IPS DF 4.7 (cell line): ENCODE data around the gene CLRN3.

Experiments
- DNase-seq: peaks from one replicate; pipeline ENCODE4 v3.0.0-alpha.2; 2013; ENCODE audit warnings: low spot score; ENCODE audit errors: extremely low read depth

CLRN3 gene

GRCh38 chr10:127892743-127893142 is at the start of gene CLRN3:
Gene CLRN3 (minus strand): TSS chr10:127892941. CDS start chr10:127892784, 157 bp downstream.
- no peak for DNase-seq

- DNase-seq, result no peak
These were observed 48.3 kb upstream of the CLRN3 start for GRCh38 chr10:127940866-127941640.

GRCh38 chr10:127939786-127940330 is 47.1 kb upstream of the CLRN3 start:
- no peak for DNase-seq

GRCh38 chr10:127937915-127938463 is 45.2 kb upstream of the CLRN3 start:
- no peak for DNase-seq

GRCh38 chr10:127937069-127937468 is 44.3 kb upstream of the CLRN3 start:
- no peak for DNase-seq

GRCh38 chr10:127935071-127935561 is 42.4 kb upstream of the CLRN3 start:
- DNase-seq, result no peak

- no peak for DNase-seq
These were observed 41.6 kb upstream of the CLRN3 start for GRCh38 chr10:127934383-127934782.

GRCh38 chr10:127933271-127933670 is 40.5 kb upstream of the CLRN3 start:
- no peak for DNase-seq

- no peak for DNase-seq
These were observed 40.0 kb upstream of the CLRN3 start for GRCh38 chr10:127932521-127933270.

GRCh38 chr10:127928021-127928806 is 35.5 kb upstream of the CLRN3 start:
- no peak for DNase-seq

- no peak for DNase-seq
These were observed 33.7 kb upstream of the CLRN3 start for GRCh38 chr10:127926455-127926854.

- no peak for DNase-seq
These were observed 32.9 kb upstream of the CLRN3 start for GRCh38 chr10:127925471-127926207.

- DNase-seq, result no peak
These were observed 30.9 kb upstream of the CLRN3 start for GRCh38 chr10:127923646-127924045.

GRCh38 chr10:127922675-127923366 is 30.1 kb upstream of the CLRN3 start:
- no peak for DNase-seq

- no peak for DNase-seq
These were observed 29.5 kb upstream of the CLRN3 start for GRCh38 chr10:127922206-127922605.

GRCh38 chr10:127921753-127922145 is 29.0 kb upstream of the CLRN3 start:
- DNase-seq, result no peak

- DNase-seq, result no peak
These were observed 28.5 kb upstream of the CLRN3 start for GRCh38 chr10:127921075-127921752.

- no peak for DNase-seq
These were observed 27.7 kb upstream of the CLRN3 start for GRCh38 chr10:127920306-127921074.
